Thyroid gland (tissue), 4 donors: ENCODE results near the gene C6orf58.

Experiments
- CTCF ChIP-seq, 6 experiments: fragments of 200-600 bp in 3 of 6; fragments of 450-650 bp in 3 of 6; sonication (generic) in 3 of 6; IDR thresholded peaks; one replicate each; pipeline ENCODE4 v1.5.1; 2016 to 2019; ENCODE audit warnings: antibody characterized with exemption in 6 of 6, mild to moderate bottlenecking in 2 of 6, inconsistent platforms in 1 of 6, moderate library complexity in 1 of 6
- POLR2A ChIP-seq, 2 donors: fragments of 450-650 bp; IDR thresholded peaks; one replicate each; pipeline ENCODE4 v1.6.1; 2017; ENCODE audit warnings: antibody characterized with exemption in 2 of 2, mild to moderate bottlenecking in 2 of 2, moderate library complexity in 1 of 2

- peak in 3 of 6 experiments; percentile 17 to 28 (median 23) for TF ChIP-seq CTCF (IDR thresholded peaks at IDR 0.05)
- no peak for TF ChIP-seq POLR2A (IDR thresholded peaks at IDR 0.05)
Observed at GRCh38 chr6:127547904-127548649, 28.9 kb upstream of the C6orf58 start.
